Astrocyte (in vitro differentiated cells and primary cell): ENCODE data around the gene KCTD20. TPM values are rescaled to one million over a fixed set of nuclear protein-coding genes. Genes with fewer than 3 reads are reported as not detected.
A peak's percentile ranks its signal among the peaks of the same experiment; 100 is the strongest.

Source experiments
- DNase-seq: peaks from one replicate; pipeline ENCODE4 v3.0.0-alpha.2; 2010; ENCODE audit warnings: low read depth
- FAIRE-seq: peaks from 2 replicates; lab custom pipeline; 2011; peaks lifted over from hg19 to GRCh38; lab: Jason Lieb, UNC
- H2AFZ ChIP-seq: 2 replicates; pipeline ENCODE4 v1.6.0; 2012; ENCODE audit warnings: low read depth, low read length, inconsistent platforms
- H3K27ac ChIP-seq: 2 replicates; pipeline ENCODE4 v1.5.1; 2011; ENCODE audit warnings: low read depth, low read length, inconsistent platforms
- H3K27me3 ChIP-seq: 2 replicates; pipeline ENCODE4 v1.6.0; 2011; ENCODE audit warnings: low read length, inconsistent platforms; ENCODE audit not compliant: insufficient read depth
- H3K36me3 ChIP-seq: 2 replicates; pipeline ENCODE4 v1.5.1; 2011; ENCODE audit warnings: low read length, inconsistent platforms; ENCODE audit not compliant: insufficient read depth
- H3K4me1 ChIP-seq: 2 replicates; pipeline ENCODE4 v1.5.1; 2011; ENCODE audit warnings: low read length, inconsistent platforms; ENCODE audit not compliant: insufficient read depth
- H3K4me2 ChIP-seq: 2 replicates; pipeline ENCODE4 v1.6.0; 2012; ENCODE audit warnings: low read length, inconsistent platforms
- H3K4me3 ChIP-seq: 2 replicates; pipeline ENCODE4 v1.5.1; 2011; ENCODE audit warnings: low read depth, mild to moderate bottlenecking, low read length, inconsistent platforms; ENCODE audit not compliant: insufficient read depth
- H3K79me2 ChIP-seq: 2 replicates; pipeline ENCODE4 v1.6.0; 2012; ENCODE audit warnings: mild to moderate bottlenecking, low read length, inconsistent platforms; ENCODE audit not compliant: insufficient read depth
- H3K9ac ChIP-seq: 2 replicates; pipeline ENCODE4 v1.6.0; 2012; ENCODE audit warnings: mild to moderate bottlenecking, low read length, inconsistent platforms
- H3K9me3 ChIP-seq: 2 replicates; pipeline ENCODE4 v1.5.1; 2012; ENCODE audit warnings: low read depth, mild to moderate bottlenecking, low read length, inconsistent platforms; ENCODE audit not compliant: insufficient read depth
- H4K20me1 ChIP-seq: 2 replicates; pipeline ENCODE4 v1.6.0; 2012; ENCODE audit warnings: low read length, inconsistent platforms; ENCODE audit not compliant: insufficient read depth
- H3K27ac Mint-ChIP-seq: one replicate; pipeline ENCODE4 v1.8.0; 2021; ENCODE audit warnings: mild to moderate bottlenecking, mixed read lengths; ENCODE audit not compliant: unreplicated experiment
- H3K27me3 Mint-ChIP-seq: one replicate; pipeline ENCODE4 v1.8.0; 2021; ENCODE audit warnings: low read depth, mixed read lengths; ENCODE audit not compliant: unreplicated experiment
- H3K36me3 Mint-ChIP-seq: one replicate; pipeline ENCODE4 v1.8.0; 2021; ENCODE audit warnings: low read depth, mixed read lengths; ENCODE audit not compliant: unreplicated experiment
- H3K4me1 Mint-ChIP-seq: one replicate; pipeline ENCODE4 v1.8.0; 2021; ENCODE audit warnings: low read depth, mixed read lengths; ENCODE audit not compliant: unreplicated experiment
- H3K4me3 Mint-ChIP-seq: one replicate; pipeline ENCODE4 v1.8.0; 2021; ENCODE audit warnings: mild to moderate bottlenecking, moderate library complexity, mixed read lengths; ENCODE audit not compliant: unreplicated experiment
- H3K9me3 Mint-ChIP-seq: one replicate; pipeline ENCODE4 v1.8.0; 2021; ENCODE audit warnings: mild to moderate bottlenecking, mixed read lengths; ENCODE audit not compliant: unreplicated experiment
- CTCF ChIP-seq: IDR thresholded peaks from 2 replicates; pipeline ENCODE4 v1.5.1; 2011; ENCODE audit warnings: low read depth, mild to moderate bottlenecking, inconsistent platforms, low read length, moderate library complexity; ENCODE audit not compliant: insufficient read depth
- EZH2 ChIP-seq: IDR thresholded peaks from 2 replicates; pipeline ENCODE4 v1.6.1; 2012; ENCODE audit warnings: mild to moderate bottlenecking, low read length, inconsistent platforms; ENCODE audit not compliant: insufficient read depth
- total RNA-seq: library from RNA; stranded (reverse); gene quantifications from 2 replicates; pipeline ENCODE4 v1.2.1, GENCODE V29; 2021

The KCTD20 gene
- total RNA-seq, 1 donor from 2014 or later = 56.7 TPM

DNA sequence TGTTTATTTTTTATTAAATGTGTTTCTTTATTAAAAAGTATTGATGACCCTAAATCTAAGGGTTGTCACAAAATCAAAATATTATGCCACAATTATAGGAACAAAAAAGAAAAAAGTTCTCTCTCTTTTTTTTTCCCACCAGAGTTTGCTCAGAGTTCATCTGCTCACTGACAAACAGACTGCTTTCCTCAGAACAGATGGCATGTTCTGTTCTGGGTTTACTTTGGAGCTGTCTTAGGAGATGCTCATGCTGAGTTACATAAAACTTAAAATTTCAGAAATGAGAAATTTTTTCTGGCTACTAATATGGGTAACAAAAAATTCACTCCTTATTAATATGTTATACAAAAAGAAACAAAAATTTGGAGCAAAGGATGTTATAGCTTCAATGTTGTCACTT is 74.2 kb downstream of the KCTD20 start:
- H3K4me3 Mint-ChIP-seq = no peak overlapping the region
- peaks cover 15% of the 10 kb centered on the region for H3K36me3 Mint-ChIP-seq
- H3K79me2 ChIP-seq = no peaks in the 10 kb centered on the region
- no peak overlapping the region for H3K27ac ChIP-seq
- DNase-seq = no peak
- no peak for FAIRE-seq
- no peaks in the 10 kb centered on the region for H4K20me1 ChIP-seq
- no peak overlapping the region for H2AFZ ChIP-seq
- H3K9me3 ChIP-seq = no peaks in the 10 kb centered on the region
- H3K4me2 ChIP-seq = no peak overlapping the region
- no peaks in the 10 kb centered on the region for H3K27me3 ChIP-seq
- H3K4me1 Mint-ChIP-seq = no peaks in the 10 kb centered on the region
- no peak overlapping the region for H3K4me3 ChIP-seq
- TF ChIP-seq CTCF (no peak), EZH2 (no peak)
- no peaks in the 10 kb centered on the region for H3K27me3 Mint-ChIP-seq
- H3K9ac ChIP-seq = no peak overlapping the region
- no peaks in the 10 kb centered on the region for H3K4me1 ChIP-seq
- no peak overlapping the region for H3K27ac Mint-ChIP-seq
- H3K9me3 Mint-ChIP-seq = no peaks in the 10 kb centered on the region
- peaks cover 37% of the 10 kb centered on the region for H3K36me3 ChIP-seq

- Mint-ChIP-seq H3K4me1 (no peaks in the 10 kb centered on the region), H3K36me3 (peaks cover 12% of the 10 kb centered on the region), H3K27ac (peak overlapping the region; percentile 41), H3K4me3 (no peak overlapping the region), H3K9me3 (no peaks in the 10 kb centered on the region), H3K27me3 (no peaks in the 10 kb centered on the region)
- Histone ChIP-seq H3K4me1 (no peaks in the 10 kb centered on the region), H3K36me3 (peaks cover 34% of the 10 kb centered on the region), H2AFZ (no peak overlapping the region), H3K27ac (no peak overlapping the region), H3K9me3 (no peaks in the 10 kb centered on the region), H3K4me3 (no peak overlapping the region), H4K20me1 (no peaks in the 10 kb centered on the region), H3K27me3 (no peaks in the 10 kb centered on the region), H3K79me2 (no peaks in the 10 kb centered on the region), H3K4me2 (no peak overlapping the region), H3K9ac (no peak overlapping the region)
- no peak for TF ChIP-seq EZH2
- no peak for TF ChIP-seq CTCF
- FAIRE-seq (no peak), DNase-seq (no peak)
Observed at GRCh38 chr6:36517408-36517807, 74.6 kb downstream of the KCTD20 start.

DNA sequence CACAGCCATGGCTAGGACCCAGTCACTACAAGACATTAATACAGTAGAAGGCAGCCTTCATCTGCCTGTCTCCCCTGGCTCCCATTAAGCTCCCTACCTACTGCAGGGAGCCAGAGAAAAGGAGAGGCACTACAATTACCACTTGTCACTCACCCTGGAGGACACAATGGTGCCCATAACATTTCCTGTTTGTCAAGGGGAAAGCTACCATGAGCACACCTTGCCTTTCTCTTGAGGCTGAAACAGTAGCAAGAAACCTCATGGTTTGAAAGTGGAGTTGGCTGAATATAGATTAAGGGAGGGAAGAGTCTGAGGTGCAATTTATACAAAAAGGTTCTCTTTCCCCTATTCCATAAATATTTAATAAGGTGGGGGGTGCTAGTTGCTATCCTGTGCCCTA is 76.6 kb downstream of the KCTD20 start:
- no peak overlapping the region for H2AFZ ChIP-seq
- peaks cover 18% of the 10 kb centered on the region for H3K36me3 Mint-ChIP-seq
- H3K4me1 ChIP-seq = no peaks in the 10 kb centered on the region
- TF ChIP-seq CTCF = no peak
- no peak for TF ChIP-seq EZH2
- no peaks in the 10 kb centered on the region for H3K9me3 ChIP-seq
- H3K79me2 ChIP-seq = no peaks in the 10 kb centered on the region
- no peaks in the 10 kb centered on the region for H3K4me1 Mint-ChIP-seq
- H3K9me3 Mint-ChIP-seq = no peaks in the 10 kb centered on the region
- no peak overlapping the region for H3K27ac Mint-ChIP-seq
- no peaks in the 10 kb centered on the region for H4K20me1 ChIP-seq
- no peak for DNase-seq
- no peak overlapping the region for H3K4me2 ChIP-seq
- H3K27me3 ChIP-seq = no peaks in the 10 kb centered on the region
- H3K36me3 ChIP-seq = peaks cover 39% of the 10 kb centered on the region
- H3K4me3 ChIP-seq = no peak overlapping the region
- FAIRE-seq = no peak
- H3K9ac ChIP-seq = no peak overlapping the region
- H3K27me3 Mint-ChIP-seq = no peaks in the 10 kb centered on the region
- H3K4me3 Mint-ChIP-seq = no peak overlapping the region
- H3K27ac ChIP-seq = no peak overlapping the region
